ENCODE measurements around the gene SDSL.

SDSL gene

GRCh38 chr12:113397497-113398197 is 24.5 kb upstream of the SDSL start:
- TF ChIP-seq ZFX (IDR thresholded peaks at IDR 0.05) = no peak
- TF ChIP-seq CTCF (conservative IDR thresholded peaks at IDR 0.05) = no peak
- no peak overlapping the region for H3K27ac ChIP-seq

GRCh38 chr12:113398346-113399290 is 23.6 kb upstream of the SDSL start:
- H3K27ac ChIP-seq = no peak overlapping the region
- TF ChIP-seq CTCF (conservative IDR thresholded peaks at IDR 0.05) = no peak
- no peak for TF ChIP-seq ZFX (IDR thresholded peaks at IDR 0.05)

GRCh38 chr12:113399490-113399889 is 22.7 kb upstream of the SDSL start:
- H3K27ac ChIP-seq = no peak overlapping the region
- TF ChIP-seq CTCF (conservative IDR thresholded peaks at IDR 0.05) (no peak), ZFX (IDR thresholded peaks at IDR 0.05) (no peak)

GRCh38 chr12:113400362-113400761 is 21.8 kb upstream of the SDSL start:
- no peak for TF ChIP-seq CTCF (conservative IDR thresholded peaks at IDR 0.05)
- no peak for TF ChIP-seq ZFX (IDR thresholded peaks at IDR 0.05)
- no peak overlapping the region for H3K27ac ChIP-seq

GRCh38 chr12:113401066-113402000 is 20.8 kb upstream of the SDSL start:
- no peak for TF ChIP-seq ZFX (IDR thresholded peaks at IDR 0.05)
- no peak for TF ChIP-seq CTCF (conservative IDR thresholded peaks at IDR 0.05)
- H3K27ac ChIP-seq = no peak overlapping the region

- H3K27ac ChIP-seq = no peak overlapping the region
- TF ChIP-seq CTCF (conservative IDR thresholded peaks at IDR 0.05) (no peak), ZFX (IDR thresholded peaks at IDR 0.05) (no peak)
These were observed 19.5 kb upstream of the SDSL start for GRCh38 chr12:113402586-113403260.
